D341Med (cell line): ENCODE results near the gene ADAMTS7.
"Not testable (repeated sequence)": the region's sequence is repeated elsewhere in the genome, so short reads cannot be mapped to it uniquely, and the experiment has no call there.

Source experiments
- DNase-seq: peaks from one replicate; pipeline ENCODE4 v3.0.0; 2012; ENCODE audit warnings: low spot score

The ADAMTS7 gene

DNA sequence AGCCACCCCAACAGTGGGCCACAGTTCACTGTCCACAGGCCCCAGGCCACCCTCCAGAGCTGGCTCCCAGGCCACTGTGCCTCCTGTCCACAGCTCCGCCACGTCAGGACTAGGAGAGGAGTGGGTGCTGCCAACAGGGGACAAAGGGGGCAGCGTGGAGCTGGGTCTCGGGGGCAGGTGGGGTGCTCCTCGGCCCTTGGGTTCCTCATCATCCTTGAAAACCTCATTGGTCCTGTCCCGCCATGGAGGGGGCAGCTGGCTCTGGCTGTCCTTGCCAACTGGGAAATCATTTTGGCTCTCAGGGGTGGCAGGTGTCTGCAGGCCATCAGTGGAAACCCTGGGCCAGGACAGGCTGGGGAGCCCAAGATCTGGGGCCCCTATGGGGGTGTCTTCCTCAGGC, 45.2 kb downstream of the ADAMTS7 start:
- no peak for DNase-seq

DNA sequence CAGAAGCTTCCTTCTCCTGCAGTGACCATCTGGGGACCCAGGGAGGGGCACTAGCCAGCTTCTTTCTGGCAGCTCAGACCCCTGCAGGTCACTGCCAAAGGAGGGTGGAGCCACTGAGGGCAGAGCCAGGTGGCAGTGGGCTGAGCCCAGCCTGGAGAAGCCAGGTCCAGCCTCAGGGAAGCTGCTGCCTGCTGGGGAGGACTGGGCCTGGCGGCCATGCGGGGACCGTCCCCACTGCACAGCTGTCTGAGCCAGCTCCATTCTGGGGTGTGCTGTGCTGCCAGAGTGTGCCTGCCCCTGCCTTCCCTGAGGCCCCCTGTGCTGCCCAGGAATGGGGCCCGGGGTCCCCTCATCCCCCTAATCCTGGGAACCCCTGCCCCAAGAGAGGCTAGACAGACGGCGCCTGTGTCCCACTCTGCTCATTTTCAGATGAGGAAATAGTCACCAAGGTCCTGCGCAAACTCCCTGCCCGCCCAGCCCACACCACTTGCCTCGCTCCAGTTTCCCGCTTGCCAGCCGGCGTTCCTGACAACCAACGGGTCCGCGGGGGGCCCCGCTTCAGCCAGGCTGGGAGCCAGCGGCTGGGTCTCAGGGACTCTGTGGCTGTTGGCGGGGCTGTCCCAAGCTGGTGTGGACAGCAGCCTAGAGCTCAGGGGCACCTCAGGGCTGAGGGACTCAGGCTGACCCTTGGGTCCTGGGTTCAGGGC, 46.0 kb downstream of the ADAMTS7 start:
- DNase-seq: not testable (repeated sequence)

DNA sequence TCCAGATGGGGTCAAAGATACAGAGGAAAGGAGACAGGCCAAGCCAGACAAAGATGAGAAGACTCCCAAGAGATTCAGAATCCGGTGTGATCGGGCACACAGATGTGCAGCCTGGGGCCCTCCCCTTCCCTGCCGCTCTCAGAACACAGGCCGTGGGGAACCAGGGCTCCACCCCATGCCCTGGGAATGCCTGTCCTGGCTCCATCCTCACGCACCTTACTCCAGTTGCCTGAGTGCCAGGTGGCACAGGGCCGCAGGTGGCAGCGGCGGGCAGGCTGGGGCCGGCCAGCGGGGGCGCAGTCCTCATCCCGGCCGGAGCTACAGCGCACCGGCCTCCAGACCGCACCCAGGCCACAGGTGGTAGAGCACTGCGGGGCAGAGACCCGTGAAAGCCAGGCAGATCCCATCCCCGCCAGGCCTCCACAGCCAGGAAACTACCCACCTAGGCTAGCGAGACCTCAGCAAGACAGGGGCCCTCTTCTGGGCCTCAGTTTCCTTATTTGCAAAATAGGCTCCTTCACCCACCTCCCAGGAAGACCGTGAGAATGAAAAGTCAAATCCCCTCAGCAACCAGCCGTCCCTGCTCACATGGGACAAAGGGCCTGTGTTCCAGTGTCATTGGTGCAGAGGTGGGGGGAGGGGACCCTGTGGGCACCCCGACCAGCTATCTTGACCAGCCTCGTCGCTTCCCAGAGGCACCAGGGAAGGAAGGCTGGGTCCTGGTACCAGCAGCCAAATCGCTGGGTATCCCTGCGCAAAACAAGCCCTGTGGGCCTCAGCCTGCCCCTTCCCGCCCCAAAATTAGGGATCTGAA, 46.7 kb downstream of the ADAMTS7 start:
- not testable (repeated sequence) for DNase-seq

DNA sequence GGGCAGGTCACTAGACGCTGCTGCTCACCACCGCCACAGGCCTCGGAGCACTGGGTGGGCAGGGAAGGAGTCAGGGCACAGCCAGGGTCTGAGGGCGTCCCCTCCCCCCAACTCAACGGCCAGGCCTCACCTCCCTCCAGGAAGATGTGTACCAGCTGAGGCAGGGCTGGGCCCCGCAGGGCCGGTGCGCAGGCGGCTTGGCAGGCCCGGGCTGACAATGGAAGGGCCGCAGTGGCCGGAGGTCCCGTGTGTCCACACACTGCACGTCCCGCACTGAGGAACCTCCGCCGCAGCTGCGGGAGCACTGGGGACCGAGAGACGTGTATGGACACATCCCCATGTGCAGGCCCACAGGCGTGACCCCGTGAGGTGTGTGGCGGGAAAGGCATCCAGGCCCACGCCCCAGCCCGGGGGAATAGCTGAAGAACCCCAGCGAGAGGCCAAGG, 47.4 kb downstream of the ADAMTS7 start:
- DNase-seq: no peak

DNA sequence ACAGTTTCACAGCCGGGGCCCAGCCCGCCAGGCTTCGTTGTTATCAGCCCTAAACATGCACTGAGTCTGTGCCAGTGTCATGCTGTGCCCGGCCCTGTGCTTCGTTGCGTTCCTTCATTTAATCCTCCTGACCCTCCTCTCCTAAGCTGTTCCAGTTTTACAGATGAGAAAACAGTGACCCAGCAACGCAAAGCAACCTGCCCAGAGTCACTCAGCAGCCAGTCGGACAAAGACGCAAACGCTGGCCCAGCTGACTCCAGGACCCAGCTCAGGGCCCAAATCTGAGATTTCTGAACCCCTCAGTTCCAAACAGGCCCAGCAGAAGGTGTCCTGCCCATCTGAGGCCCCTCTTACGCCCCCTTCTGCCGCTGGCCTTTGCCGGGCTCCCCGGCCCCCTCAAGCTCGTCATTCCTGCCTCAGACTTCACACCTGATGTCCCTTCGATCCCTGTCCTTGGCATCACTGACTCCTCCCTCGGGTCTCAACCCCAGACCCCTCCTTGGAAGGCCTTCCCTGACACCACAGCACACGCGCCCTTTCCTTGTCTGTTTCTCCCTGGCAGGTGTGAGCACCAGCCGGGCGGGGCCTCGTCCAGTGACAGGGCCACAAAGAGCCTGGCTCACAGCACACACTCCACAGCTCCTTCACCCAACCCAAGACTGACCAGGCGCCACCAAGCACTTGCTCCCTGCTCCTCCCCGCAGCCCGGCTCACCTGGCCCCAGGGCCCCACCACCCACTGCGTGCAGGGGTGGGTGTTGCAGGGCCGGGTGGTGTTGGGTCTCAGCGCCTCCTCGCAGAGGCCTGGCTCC, 48.1 kb downstream of the ADAMTS7 start:
- DNase-seq: no peak

DNA sequence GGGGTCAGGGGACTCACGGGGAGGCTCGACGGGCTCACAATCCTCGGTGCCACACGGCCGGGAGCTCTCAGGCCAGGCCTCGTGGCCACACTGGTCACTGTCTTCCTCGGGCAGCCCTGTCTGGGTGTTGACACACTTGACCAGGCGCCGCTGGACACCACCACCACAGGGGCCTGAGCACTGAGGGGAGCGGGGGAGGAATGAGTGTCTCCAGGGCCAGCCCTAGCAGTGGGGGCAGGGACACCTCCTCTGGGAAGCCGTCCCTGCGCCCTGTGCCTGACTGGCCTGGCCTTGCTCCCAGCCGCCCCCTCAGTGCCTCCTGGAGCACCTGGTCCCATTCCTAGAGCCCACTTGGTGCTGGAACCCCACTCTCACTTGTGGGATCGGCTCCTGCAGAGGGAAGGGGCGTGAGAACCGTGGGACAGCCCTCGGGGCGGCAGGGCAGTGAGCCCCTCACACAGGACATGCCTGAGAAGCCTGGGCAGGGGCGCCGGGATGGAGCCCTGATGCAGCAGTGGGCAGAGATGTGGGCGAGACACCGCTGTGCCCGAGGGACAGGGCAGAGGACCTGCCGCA, 48.8 kb downstream of the ADAMTS7 start:
- not testable (repeated sequence) for DNase-seq

DNA sequence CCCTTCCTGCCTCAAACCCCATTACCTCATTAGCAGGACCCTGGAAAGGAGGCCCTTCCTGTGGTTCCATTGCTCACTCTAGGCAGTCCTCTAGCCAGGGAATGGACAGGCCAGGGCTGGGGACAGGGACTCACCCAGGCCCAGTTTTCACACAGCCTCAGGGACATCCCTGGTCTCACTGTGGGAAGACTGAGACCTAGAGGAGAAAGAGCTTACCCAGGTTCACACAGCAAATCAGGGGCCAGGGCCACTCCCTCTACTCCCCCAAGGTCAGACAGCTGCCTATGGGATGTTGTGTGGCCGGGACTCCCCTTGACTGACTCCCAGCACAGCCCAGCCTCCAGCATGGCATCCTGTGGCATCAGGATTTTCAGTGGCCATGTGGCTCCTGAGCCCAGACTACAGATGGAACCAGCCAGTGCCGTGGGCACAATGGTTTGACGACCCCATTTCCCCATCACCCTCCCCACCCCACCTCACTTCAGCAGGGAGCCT, 49.3 kb downstream of the ADAMTS7 start:
- DNase-seq: no peak

DNA sequence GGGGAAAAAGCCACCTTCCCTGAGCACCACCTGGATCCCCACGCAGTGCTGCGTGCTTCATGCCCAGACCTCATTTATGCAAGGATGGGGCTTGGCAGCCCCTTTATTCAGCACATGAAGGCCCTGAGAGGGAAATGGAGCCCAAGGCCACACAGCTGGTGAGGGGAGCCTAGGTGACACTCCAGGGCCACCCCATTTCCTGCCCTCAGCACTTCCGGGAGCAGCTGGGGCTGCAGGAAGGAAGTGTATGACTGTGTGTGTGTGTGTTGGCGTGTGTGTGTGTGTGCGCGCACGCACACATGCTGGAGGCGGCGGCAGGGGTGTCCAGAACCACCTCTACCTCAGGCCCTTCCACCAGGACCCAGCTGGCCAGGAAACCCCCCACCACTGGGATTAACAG, 49.8 kb downstream of the ADAMTS7 start:
- not testable (repeated sequence) for DNase-seq

DNA sequence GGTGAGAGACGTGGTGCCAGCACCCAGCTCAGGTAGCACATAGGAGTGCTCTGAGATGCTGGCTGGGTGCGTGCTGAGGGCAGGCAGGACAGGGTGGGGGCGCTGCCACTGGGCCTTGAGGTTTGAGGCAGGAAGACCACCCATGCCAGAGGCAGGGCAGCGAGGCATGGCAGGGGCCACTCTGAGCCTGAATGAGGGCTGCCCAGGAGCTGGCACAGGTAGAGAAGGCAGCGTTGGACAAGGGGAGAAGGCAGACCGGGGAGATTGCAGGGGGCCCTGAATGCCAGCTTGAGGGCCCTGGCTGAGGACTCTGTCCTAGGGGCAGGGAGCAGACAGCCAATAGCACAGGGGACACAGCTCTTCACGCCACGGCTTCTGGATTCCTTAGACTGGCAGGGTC, 50.2 kb downstream of the ADAMTS7 start:
- no peak for DNase-seq

DNA sequence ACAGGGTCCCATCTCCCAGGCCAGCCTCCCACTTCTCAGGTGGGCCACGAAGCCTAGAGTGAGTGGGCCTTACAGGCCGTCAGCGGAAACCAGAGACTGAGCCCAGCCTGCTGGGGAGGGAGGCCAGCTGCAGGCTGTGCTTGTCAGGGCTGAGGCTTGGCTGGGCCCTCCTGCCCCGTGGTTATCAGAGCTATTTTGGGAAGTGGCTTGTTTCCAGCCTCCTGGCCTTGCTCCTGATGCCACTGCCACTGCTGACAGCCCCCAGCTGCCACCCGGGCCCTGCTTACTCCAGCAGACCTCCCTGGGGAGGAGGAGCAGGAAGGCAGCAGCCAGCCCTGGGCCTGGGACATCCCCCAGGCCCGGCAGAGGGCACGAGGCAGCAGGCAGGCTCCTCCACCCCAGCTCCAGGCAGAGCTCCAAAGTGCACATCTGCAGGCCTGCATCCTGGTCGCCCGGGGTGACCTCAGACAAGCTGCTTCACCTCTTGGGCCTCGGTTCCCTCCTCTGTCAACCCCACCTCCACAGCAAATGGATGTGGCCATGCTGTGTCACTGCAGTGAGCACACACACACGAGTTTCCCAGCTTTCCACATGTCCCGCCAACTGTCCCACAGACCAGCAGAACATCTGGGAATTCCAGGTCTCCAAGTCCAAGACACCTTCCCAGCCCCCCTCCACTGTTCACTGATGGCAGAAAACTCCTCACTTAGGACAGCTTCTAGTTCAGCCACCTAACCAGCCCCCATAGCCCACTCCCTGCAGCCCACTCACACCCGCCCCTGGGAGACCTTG, 51.0 kb downstream of the ADAMTS7 start:
- DNase-seq: not testable (repeated sequence)

DNA sequence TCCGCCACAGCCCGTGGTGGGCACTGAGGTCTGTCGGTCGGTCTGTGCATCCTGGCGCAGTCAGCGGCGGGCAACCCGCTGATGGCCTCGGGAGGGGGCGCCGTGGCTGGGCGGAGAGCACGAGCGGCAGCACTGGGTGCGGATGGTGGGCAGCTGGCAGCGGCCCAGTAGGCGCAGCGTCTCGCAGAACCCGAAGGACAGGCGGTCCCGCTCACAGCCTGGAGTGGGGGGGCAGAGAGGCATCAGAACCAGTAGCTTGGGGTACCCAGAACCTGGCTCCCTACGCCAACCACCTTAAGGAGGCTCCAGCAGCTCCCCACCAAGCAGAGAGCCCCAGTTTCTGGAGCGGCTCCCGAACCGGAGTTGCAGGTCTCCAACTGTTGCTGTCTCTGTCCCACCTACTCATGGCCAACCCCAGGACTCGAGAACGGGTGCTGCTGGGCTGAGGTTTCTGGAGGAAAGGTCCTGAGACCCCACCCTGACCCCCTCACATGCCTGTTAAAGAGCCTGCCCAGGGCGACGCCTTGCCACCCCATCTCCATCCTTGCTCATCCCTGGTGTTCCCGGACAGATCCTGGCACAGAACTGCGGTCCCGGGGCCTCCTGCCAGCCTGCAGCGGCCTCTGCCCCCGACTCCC, 51.8 kb downstream of the ADAMTS7 start:
- DNase-seq: not testable (repeated sequence)

DNA sequence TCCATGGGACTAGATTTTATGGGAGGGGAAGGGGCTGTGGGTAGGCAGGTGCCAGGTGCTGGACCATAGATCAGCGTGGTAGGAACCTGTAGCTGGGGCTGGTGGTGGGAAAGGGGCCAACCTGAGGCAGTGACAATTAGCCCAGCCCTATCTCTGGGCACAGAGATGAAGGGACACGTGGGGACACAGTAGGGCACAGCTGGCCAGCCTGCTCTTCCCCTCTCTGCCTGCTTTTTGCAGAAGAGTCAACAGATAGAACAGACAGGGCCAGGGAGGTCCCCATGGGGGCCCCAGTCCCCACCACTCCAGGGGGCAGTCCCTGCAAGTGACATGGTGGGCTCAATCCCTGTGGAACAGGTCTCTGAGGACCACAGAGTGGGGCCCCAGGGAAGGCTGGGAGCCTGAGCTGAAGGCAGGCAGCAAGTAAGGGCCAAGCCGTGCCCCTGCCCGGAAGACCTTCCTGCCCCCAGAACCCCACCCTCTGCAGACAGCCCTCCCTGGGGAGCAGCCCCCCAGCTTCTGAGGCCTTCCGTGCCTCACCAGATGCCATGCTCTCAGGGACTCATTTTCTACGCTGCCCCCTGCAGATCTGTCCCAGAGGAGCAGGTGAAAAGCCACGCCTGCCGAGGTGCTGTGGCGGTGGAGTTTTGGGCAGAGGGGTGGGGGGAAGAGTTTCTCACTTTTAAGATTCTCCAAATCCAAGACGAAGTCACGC, 52.6 kb downstream of the ADAMTS7 start:
- not testable (repeated sequence) for DNase-seq

DNA sequence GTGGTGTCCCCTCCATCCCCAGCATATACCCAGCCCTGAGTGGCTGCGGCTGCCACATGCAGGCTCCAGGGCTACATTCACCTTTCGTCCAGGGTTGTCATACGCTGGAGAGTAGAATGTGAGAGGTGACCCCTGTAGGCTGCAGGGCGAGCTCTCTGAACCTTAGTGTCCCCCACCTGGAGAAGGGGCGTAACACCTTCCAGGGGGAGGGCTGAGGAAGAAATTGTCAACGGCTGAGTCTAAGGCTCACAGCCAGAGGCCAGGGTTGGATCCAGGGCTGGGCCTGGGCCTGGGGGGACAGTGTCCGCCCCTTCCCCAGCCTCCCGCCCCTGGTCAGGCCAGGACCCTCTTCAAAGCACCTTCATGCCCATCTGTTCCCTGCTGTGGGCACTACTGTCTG, 53.2 kb downstream of the ADAMTS7 start:
- not testable (repeated sequence) for DNase-seq

DNA sequence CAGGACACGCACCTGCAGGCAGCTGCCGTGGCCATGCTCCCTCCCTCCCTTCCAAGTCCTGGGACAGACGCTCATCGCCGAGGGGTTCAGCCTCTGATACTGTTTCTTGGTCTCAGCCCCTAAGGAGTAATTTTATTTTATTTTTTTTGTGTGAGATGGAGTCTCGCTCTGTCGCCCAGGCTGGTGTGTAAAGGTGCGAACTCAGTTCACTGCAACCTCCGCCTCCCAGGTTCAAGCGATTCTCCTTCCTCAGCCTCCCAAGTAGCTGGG, 53.7 kb downstream of the ADAMTS7 start:
- no peak for DNase-seq

DNA sequence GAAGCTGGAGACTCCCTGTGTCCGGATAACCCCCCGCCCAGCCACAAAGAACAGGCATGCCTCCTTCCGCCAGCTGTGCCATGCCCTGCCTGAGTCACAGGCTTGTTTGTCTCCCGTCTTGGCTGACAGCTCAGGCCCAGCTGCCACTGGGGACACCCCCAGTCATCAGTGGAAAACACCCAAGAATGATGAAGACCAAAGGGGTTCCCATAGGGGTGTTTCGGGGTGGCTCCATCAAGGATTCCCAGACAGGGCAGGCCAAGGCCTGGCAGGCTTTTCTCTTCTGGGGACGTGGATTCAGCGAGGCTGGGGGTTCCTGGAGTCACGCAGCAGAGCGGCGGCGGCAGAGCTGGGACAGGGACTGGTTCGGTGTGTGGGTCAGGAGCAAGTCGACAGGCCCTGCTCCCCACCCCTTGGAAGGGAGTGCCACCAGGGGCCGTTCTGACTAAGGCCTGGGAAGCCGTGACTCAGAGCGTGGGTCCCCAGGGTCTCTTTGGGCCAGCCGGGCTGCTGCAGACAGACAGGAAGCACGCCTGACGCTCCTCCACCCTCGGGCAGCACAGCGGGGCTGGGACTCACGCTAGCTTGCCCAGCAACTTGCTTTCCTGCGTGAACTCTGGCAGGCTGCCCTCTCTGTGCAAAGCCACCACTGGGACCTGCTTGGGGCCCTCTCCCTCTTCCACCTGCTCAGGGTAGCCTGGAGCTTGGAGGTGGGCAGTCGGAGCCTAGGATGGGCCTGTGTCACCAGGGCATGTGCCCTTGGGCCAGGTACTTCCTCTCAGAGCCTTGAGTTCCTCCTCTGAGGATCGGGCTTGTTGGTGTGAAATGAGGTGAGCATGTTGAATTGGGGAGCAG, 54.3 kb downstream of the ADAMTS7 start:
- DNase-seq: not testable (repeated sequence)

DNA sequence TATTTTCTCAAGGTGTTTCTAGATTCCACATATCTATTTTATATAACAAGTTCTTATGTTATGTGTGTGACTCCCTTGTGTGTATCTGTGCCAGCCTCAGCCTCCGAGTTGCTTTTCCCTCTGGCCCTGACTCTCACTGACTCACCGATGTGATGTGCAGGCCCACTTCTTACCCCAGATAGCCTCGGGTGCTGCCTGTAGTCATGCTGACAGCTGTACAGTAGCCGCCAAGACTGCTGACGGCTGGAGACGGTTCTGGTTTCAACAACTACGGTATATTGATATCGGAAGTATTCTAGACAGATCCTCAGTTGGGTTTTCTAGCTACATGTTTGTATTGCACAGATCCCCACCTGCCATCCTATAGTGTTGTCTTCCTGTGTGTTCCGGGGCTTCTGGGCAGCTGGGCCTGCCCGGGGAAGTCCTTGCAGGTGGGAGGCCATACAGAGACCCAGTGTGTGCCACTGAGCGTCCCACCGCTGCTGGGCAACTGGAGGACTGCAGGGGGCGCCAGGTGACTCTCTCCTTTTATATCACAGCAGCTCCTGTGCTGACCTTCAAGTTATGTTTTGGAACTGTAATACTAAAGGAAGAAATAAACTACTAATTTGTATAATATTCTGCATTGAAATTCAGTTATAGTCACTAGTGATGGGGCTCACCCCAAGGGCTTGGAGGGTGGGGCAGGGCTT, 55.2 kb downstream of the ADAMTS7 start:
- DNase-seq: not testable (repeated sequence)

DNA sequence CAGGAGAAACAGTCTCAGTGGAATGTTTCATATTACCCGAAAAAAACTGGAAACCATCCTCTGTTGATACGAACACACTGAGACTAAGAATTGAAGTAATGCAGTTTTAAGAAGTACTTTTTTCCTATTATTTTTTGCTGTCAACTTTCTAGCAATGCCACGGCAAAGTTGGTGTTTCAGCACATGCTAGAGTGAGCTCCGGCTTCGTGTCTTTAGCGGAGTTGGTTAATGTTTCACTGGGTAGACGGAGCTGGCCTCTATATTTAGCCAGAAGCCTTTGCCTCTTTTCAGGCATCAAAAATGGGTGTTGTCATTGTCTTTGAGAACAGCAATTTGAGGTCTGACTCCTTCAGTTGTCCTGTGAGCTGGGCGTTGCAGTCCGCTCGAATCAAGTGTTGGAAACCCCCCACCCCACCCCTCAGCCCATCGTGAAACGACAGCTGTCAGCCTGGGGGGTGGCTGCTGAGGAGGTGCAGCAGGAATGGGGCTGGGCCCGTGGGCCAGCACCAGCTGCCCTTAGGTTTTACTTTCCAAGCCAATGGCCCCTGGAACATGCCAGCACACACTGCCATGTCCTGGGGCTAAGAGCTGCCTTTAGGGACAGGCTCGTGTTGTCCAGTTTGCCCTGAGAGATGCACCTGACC, 56.5 kb downstream of the ADAMTS7 start:
- DNase-seq: not testable (repeated sequence)
